Measurements from ENCODE around the gene MESD. TPM values are rescaled to one million over a fixed set of nuclear protein-coding genes. Genes with fewer than 3 reads are reported as not detected.

The MESD gene
- total and polyA plus RNA-seq, 2 of the 4 experiments (the other 2 are of a cell fraction) = 10.0 to 14.0 TPM

DNA sequence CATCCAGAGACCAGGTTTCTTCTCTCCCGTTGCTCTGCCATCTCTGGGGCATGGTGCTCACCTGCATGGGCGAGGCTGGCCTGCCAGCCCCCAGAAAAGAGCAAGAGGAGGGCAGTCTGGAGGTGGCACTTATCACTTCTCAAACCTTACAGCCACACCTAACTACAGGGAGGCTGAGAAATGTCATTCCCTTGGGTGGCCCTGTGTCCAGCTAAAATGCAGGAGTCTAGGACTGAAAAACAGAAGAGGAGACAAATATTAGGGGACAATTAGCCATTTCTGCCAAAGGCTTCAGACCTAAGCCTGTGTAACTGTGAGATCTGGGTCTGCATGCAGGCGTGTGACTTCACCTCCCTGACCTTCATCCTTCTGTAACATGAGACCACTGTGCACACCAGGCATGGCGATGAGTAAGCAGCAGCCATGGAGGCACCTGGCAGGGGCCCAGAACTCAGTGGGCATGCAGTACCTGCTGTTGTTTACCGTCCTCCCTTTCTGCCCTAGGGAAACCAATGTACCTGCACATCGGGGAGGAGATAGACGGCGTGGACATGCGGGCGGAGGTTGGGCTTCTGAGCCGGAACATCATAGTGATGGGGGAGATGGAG lies 83.4 kb downstream of the MESD start:
- no peak overlapping the region for H4K5ac ChIP-seq (ENCODE audit: low read depth, low read length)
- no peak overlapping the region for H2BK15ac ChIP-seq (ENCODE audit: low read depth, low read length)
- no peak overlapping the region for H3K4me3 ChIP-seq (ENCODE audit: insufficient read depth, low read depth, low read length)
- no peak overlapping the region for H3K27ac ChIP-seq (ENCODE audit: insufficient read depth, low read length)
- in situ Hi-C loops (cut with MboI; ENCODE audit: low sequenced_read_pairs) = no loop called here
- H3K23ac ChIP-seq (ENCODE audit: low read depth, low read length) = no peak overlapping the region
- H3K56ac ChIP-seq (ENCODE audit: extremely low read depth, insufficient read depth, low read length) = no peak overlapping the region
- ChIA-PET CTCF (interaction anchor here (0.6 kb wide), 1 partner anchor 57 kb away, joined by 6 read pairs; no protein-coding TSS in a partner anchor), POLR2A (ENCODE audit: unreplicated experiment) (no interaction called here)
- peak overlapping the region; percentile 45; the same call in 1 of the 2 replicates for H3K14ac ChIP-seq (replicated peaks; ENCODE audit: low read depth, low read length)
- no peak overlapping the region for H2BK5ac ChIP-seq (ENCODE audit: low read depth, low read length, poor library complexity, severe bottlenecking)
- H3K79me1 ChIP-seq (ENCODE audit: low read depth in 1 of 2, low read length in 2 of 2) = peaks cover 0 to 7% of the 10 kb centered on the region in 2 experiments; a peak in 1 of 4 replicates
- DNase-seq = peak; percentile 67
- no peak overlapping the region for H3K18ac ChIP-seq (ENCODE audit: low read depth, low read length)
- peaks cover 79% of the 10 kb centered on the region for H3K36me3 ChIP-seq (ENCODE audit: control insufficient read depth, insufficient read depth, low read length)
- no peaks in the 10 kb centered on the region for H3K9me3 ChIP-seq (ENCODE audit: control insufficient read depth, insufficient read depth, low read length)
- no peak overlapping the region for H3K9ac ChIP-seq (ENCODE audit: low read depth, low read length)
- no peaks in the 10 kb centered on the region for H3K27me3 ChIP-seq (ENCODE audit: control insufficient read depth, insufficient read depth, low read length)
- TF ChIP-seq CHD1 (IDR thresholded peaks at IDR 0.05; ENCODE audit: low read depth, low read length) (peak; percentile 73; the same call in 1 of the 2 replicates), NFE2L2 (IDR thresholded peaks at IDR 0.05; ENCODE audit: low read depth, low read length) (no peak; the same call in 1 of the 2 replicates)
- H3K9me1 ChIP-seq (ENCODE audit: insufficient read depth, low read length) = peaks cover 21% of the 10 kb centered on the region; the same call in 1 of the 2 replicates
- dilution Hi-C loops (cut with HindIII; ENCODE audit: low sequenced_read_pairs, unreplicated experiment) = no loop called here
- H3K4ac ChIP-seq (ENCODE audit: low read depth, low read length) = no peak overlapping the region
- H2AFZ ChIP-seq (replicated peaks; ENCODE audit: low read length, poor library complexity) = peak overlapping the region; percentile 28
- H4K20me1 ChIP-seq (ENCODE audit: insufficient read depth, low read length) = peaks cover 37% of the 10 kb centered on the region
- 83% methylated on average over 1 of the region's 11 CpGs; no CpG with 5 or more reads in 1 of the 2 experiments for WGBS, 2 experiments (ENCODE audit: extremely low coverage in 2 of 2, insufficient read length in 1 of 2)
- peaks cover 8% of the 10 kb centered on the region; the same call in 1 of the 2 replicates for H3K4me1 ChIP-seq (ENCODE audit: control insufficient read depth, insufficient read depth, low read length)
- H2AK5ac ChIP-seq (ENCODE audit: low read depth, low read length) = no peak overlapping the region
- no peak overlapping the region for H4K91ac ChIP-seq (ENCODE audit: insufficient read depth, low read depth, low read length)
- ATAC-seq (ENCODE audit: low read depth) = peak; percentile 8
- BruUV-seq (replicated peaks) = no TSS peak
- intact Hi-C loops (cut with micrococcal nuclease) = no loop called here
- H2BK20ac ChIP-seq (ENCODE audit: low read depth, low read length) = no peak overlapping the region
- H2AK9ac ChIP-seq (replicated peaks; ENCODE audit: low read depth, low read length, poor library complexity) = no peak overlapping the region
- no peak overlapping the region for H3K4me2 ChIP-seq (ENCODE audit: low read depth, low read length)
- no peak overlapping the region for H4K8ac ChIP-seq (ENCODE audit: low read depth in 2 of 2, low read length in 2 of 2)
- H2BK120ac ChIP-seq (ENCODE audit: low read depth, low read length) = no peak overlapping the region

Measured in IMR-90 (cell line).